ENCODE measurements around the gene C5orf34. TPM values are rescaled to one million over a fixed set of nuclear protein-coding genes. Genes with fewer than 3 reads are reported as not detected.

Gene C5orf34
- total and polyA plus RNA-seq, 9 of the 15 experiments (the other 6 are each of a cell fraction or from before 2014, with no cell fraction given) = 13.2 to 32.6 (median 20.7) TPM

- no peak for TF ChIP-seq RREB1 (CRISPR knock-in tag; IDR thresholded peaks at IDR 0.05)
- TF ChIP-seq L3MBTL2 (IDR thresholded peaks at IDR 0.05) = peak; percentile 89
- TF ChIP-seq BCLAF1 (IDR thresholded peaks at IDR 0.05; ENCODE audit: borderline replicate concordance in 1 of 2, control insufficient read depth in 1 of 2, low read depth in 2 of 2, low read length in 1 of 2) = peak in 1 of 2 experiments; percentile 81; a peak in 2 of 4 replicates
- peak; percentile 31; the same call in 1 of the 2 replicates for TF ChIP-seq FOXJ2 (tag; IDR thresholded peaks at IDR 0.05)
- TF ChIP-seq, protein P1, sequence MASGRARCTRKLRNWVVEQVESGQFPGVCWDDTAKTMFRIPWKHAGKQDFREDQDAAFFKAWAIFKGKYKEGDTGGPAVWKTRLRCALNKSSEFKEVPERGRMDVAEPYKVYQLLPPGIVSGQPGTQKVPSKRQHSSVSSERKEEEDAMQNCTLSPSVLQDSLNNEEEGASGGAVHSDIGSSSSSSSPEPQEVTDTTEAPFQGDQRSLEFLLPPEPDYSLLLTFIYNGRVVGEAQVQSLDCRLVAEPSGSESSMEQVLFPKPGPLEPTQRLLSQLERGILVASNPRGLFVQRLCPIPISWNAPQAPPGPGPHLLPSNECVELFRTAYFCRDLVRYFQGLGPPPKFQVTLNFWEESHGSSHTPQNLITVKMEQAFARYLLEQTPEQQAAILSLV (tag; IDR thresholded peaks at IDR 0.05) = no peak
- TF ChIP-seq SOX6 (IDR thresholded peaks at IDR 0.05) = peak; percentile 15; the same call in 1 of the 2 replicates
- 0 out of 2 replicates have a peak, but pooled peaks have one; percentile 29 for TF ChIP-seq JUND (IDR thresholded peaks at IDR 0.05; ENCODE audit: borderline replicate concordance, low read depth, low read length)
- TF ChIP-seq JUND (tag; IDR thresholded peaks at IDR 0.05; ENCODE audit: borderline replicate concordance, low read depth, low read length) = no peak; the same call in 2 of the 3 replicates
- TF ChIP-seq ZBTB33 (CRISPR knock-in tag; IDR thresholded peaks at IDR 0.05) = no peak
- no peak for TF ChIP-seq SRSF1 (IDR thresholded peaks at IDR 0.05; ENCODE audit: low read depth, low read length)
- no peak for TF ChIP-seq SIRT6 (IDR thresholded peaks at IDR 0.05; ENCODE audit: low read depth, low read length)
- peak; percentile 37; the same call in 1 of the 2 replicates for TF ChIP-seq XRCC5 (IDR thresholded peaks at IDR 0.05; ENCODE audit: low read depth, low read length)
- no peak for TF ChIP-seq BDP1 (IDR thresholded peaks at IDR 0.05; ENCODE audit: insufficient read depth, insufficient read length)
- peak; percentile 58 to 75 for TF ChIP-seq RAD21 (CRISPR knock-in tag; conservative IDR thresholded peaks at IDR 0.05 in 1 of 2, IDR thresholded peaks at IDR 0.05 in 1 of 2)
Observed at GRCh38 chr5:43484106-43484849, 30.7 kb downstream of the C5orf34 start (continued).

All from K562 (cell line).